ENCODE results near the gene CEND1. TPM values are rescaled to one million over a fixed set of nuclear protein-coding genes. Genes with fewer than 3 reads are reported as not detected.

CEND1 gene
- total and polyA plus RNA-seq, 2 of the 13 experiments (the other 11 are each of a cell fraction or from before 2014, with no cell fraction given) = not detected

DNA sequence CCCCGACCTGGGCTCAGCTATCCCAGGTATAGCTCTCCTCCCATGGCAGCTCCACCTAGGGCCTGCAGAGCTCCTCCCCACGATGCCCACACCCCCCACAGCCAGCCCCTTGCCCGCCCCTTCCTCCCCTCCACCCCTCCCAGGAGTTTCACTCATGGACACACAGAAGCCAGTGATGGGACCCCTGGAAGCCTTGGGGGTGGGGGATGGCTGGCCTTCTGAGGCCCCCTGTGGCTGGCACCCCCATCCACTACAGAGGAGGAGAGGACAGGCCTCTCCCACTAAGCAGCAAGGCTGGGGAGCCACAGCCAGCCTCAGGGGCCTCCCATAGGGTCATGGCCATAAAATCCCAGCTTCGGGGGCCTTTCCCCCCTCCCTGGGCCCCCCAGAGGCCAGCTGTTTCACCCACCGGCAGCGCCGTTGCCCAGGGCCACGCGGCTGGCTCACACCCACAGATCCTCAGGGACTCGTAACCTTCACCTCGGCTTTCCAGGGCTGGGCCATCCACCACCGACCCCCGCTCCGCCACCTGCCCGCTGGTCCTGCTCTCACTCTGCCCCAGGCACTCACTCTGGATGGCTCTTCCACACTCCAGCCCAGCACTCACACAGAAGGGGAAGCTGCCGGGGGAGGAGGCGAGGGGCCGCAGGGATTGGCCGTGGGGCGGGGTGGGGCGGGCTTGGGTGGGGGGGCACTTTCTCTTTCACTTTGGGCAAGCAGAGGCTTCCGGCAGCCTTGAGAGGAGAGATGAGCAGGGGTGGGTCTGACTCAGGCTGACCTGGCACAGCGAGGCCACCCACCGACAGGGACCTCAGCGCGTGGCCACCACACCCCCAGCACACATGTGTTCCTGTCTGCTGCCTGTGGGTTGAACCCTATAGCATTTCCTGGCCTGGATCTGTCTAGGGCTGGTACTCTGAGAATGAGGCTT, 6.0 kb upstream of the CEND1 start:
- no TSS peak for BruUV-seq (replicated peaks)
- H4K20me1 ChIP-seq (ENCODE audit: insufficient read depth, low read length) = no peaks in the 10 kb centered on the region
- H3K4me2 ChIP-seq (ENCODE audit: low read depth, low read length) = peak overlapping the region; percentile 100
- H3K9ac ChIP-seq (ENCODE audit: insufficient read depth, low read depth, low read length) = peak overlapping the region; percentile 82
- H2AFZ ChIP-seq (ENCODE audit: low read length) = no peak overlapping the region
- peak overlapping the region; percentile 80 for H3K27ac ChIP-seq (ENCODE audit: extremely low read length, insufficient read depth, low read length)
- H3K9me3 ChIP-seq (ENCODE audit: low read length) = no peaks in the 10 kb centered on the region
- H3K79me2 ChIP-seq (ENCODE audit: insufficient read depth, low read length) = peaks cover 4% of the 10 kb centered on the region
- H3K27me3 ChIP-seq (ENCODE audit: control insufficient read depth in 1 of 2, insufficient read depth in 2 of 2, low read length in 2 of 2) = no peaks in the 10 kb centered on the region; a peak in 1 of 5 replicates
- intact Hi-C loops (cut with micrococcal nuclease; ENCODE audit: unreplicated experiment) (no loop called here), in situ Hi-C loops (cut with HindIII; ENCODE audit: extremely low pct_ligation_motif_present, low pct_unique_long_range_greater_than_20kb) (no loop called here)
- FAIRE-seq (peak; percentile 34), DNase-seq (ENCODE audit: low spot score) (peak; percentile 79), ATAC-seq (peak; percentile 68)
- peak overlapping the region; percentile 83 to 97 (median 94) for H3K4me3 ChIP-seq (replicated peaks in 1 of 3; ENCODE audit: insufficient read depth in 1 of 3, low read depth in 2 of 3, low read length in 3 of 3)
- CTCF ChIA-PET (ENCODE audit: low intra/inter-chr PET ratio, low total read pairs) = no interaction called here
- POLR2A ChIA-PET = interaction anchor here (0.6 to 5.3 kb wide), 18 partner anchors 9 to 896 kb away, joined by 3 to 44 read pairs (median 4); partner anchors contain the start of genes DEAF1, GATD1, PHRF1 and PIDD1
- no peaks in the 10 kb centered on the region for H3K4me1 ChIP-seq (ENCODE audit: insufficient read depth, low read length)
- no peaks in the 10 kb centered on the region; a peak in 1 of 5 replicates for H3K36me3 ChIP-seq (replicated peaks in 1 of 2; ENCODE audit: control insufficient read depth in 1 of 2, insufficient read depth in 2 of 2, low read length in 2 of 2)
- 3% methylated on average over 5 of the region's 26 CpGs for WGBS (ENCODE audit: low lambda C conversion rate)
- no peak for TF ChIP-seq RBM39 (IDR thresholded peaks at IDR 0.05; ENCODE audit: low read depth, low read length, poor library complexity, severe bottlenecking)
- TF ChIP-seq NCOA2 (CRISPR knock-in tag; IDR thresholded peaks at IDR 0.05) = no peak
- no peak for TF ChIP-seq TOPORS (CRISPR knock-in tag; IDR thresholded peaks at IDR 0.05)
- no peak for TF ChIP-seq ZNF260 (CRISPR knock-in tag; IDR thresholded peaks at IDR 0.05; ENCODE audit: borderline replicate concordance, low read depth)
- peak; percentile 36; the same call in 1 of the 2 replicates for TF ChIP-seq HNF1B (CRISPR knock-in tag; IDR thresholded peaks at IDR 0.05)
- no peak for TF ChIP-seq KLF9 (CRISPR knock-in tag; IDR thresholded peaks at IDR 0.05; ENCODE audit: low read depth)
- TF ChIP-seq, protein P1, sequence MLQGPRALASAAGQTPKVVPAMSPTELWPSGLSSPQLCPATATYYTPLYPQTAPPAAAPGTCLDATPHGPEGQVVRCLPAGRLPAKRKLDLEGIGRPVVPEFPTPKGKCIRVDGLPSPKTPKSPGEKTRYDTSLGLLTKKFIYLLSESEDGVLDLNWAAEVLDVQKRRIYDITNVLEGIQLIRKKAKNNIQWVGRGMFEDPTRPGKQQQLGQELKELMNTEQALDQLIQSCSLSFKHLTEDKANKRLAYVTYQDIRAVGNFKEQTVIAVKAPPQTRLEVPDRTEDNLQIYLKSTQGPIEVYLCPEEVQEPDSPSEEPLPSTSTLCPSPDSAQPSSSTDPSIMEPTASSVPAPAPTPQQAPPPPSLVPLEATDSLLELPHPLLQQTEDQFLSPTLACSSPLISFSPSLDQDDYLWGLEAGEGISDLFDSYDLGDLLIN (CRISPR knock-in tag; IDR thresholded peaks at IDR 0.05; ENCODE audit: borderline replicate concordance) = no peak
- peak; percentile 68 for TF ChIP-seq POLR2AphosphoS5 (IDR thresholded peaks at IDR 0.05; ENCODE audit: low read depth, low read length)
- TF ChIP-seq ETV6 (CRISPR knock-in tag; conservative IDR thresholded peaks at IDR 0.05) = 0 out of 2 replicates have a peak, but pooled peaks have one; percentile 24
- no peak for TF ChIP-seq ZNF3 (CRISPR knock-in tag; IDR thresholded peaks at IDR 0.05)
- 0 out of 2 replicates have a peak, but pooled peaks have one; percentile 10 for TF ChIP-seq TFDP2 (CRISPR knock-in tag; IDR thresholded peaks at IDR 0.05)
- TF ChIP-seq GABPA (IDR thresholded peaks at IDR 0.05; ENCODE audit: low read depth, low read length) = no peak
- TF ChIP-seq GABPA (CRISPR knock-in tag; IDR thresholded peaks at IDR 0.05; ENCODE audit: low read depth) = no peak
- no peak for TF ChIP-seq KLF15 (CRISPR knock-in tag; IDR thresholded peaks at IDR 0.05; ENCODE audit: borderline replicate concordance)
- no peak for TF ChIP-seq ZNF33A (CRISPR knock-in tag; IDR thresholded peaks at IDR 0.05; ENCODE audit: borderline replicate concordance)
- TF ChIP-seq LCORL (IDR thresholded peaks at IDR 0.05) = no peak
- TF ChIP-seq LCORL (CRISPR knock-in tag; IDR thresholded peaks at IDR 0.05) = 0 out of 2 replicates have a peak, but pooled peaks have one; percentile 0
- peak; percentile 23 for TF ChIP-seq ASH2L (IDR thresholded peaks at IDR 0.05; ENCODE audit: insufficient read length, low read depth, low read length)
- no peak; a peak in 1 of 4 replicates for TF ChIP-seq POLR2A (IDR thresholded peaks at IDR 0.05; ENCODE audit: insufficient read depth in 1 of 2, low read depth in 2 of 2, low read length in 2 of 2)
- TF ChIP-seq, protein P2, sequence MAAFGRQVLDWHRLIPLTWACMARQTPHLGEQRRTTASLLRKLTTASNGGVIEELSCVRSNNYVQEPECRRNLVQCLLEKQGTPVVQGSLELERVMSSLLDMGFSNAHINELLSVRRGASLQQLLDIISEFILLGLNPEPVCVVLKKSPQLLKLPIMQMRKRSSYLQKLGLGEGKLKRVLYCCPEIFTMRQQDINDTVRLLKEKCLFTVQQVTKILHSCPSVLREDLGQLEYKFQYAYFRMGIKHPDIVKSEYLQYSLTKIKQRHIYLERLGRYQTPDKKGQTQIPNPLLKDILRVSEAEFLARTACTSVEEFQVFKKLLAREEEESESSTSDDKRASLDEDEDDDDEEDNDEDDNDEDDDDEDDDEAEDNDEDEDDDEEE (CRISPR knock-in tag; IDR thresholded peaks at IDR 0.05) = peak; percentile 69; the same call in 1 of the 2 replicates

Data from HepG2 (cell line).